Esophagus muscularis mucosa (tissue), 4 donors: Measurements from ENCODE around the gene TENM4.

Experiments
- CTCF ChIP-seq, 3 experiments: fragments of 200-600 bp in 2 of 3; fragments of 450-650 bp in 1 of 3; sonication (generic) in 2 of 3; IDR thresholded peaks; one replicate each; pipeline ENCODE4 v1.5.1; 2017 to 2019; ENCODE audit warnings: antibody characterized with exemption in 3 of 3, mild to moderate bottlenecking in 2 of 3, moderate library complexity in 1 of 3
- EP300 ChIP-seq: sonication (generic); formaldehyde crosslinking; IDR thresholded peaks from one replicate; pipeline ENCODE4 v1.6.1; 2017; ENCODE audit warnings: antibody characterized with exemption
- POLR2A ChIP-seq: fragments of 450-650 bp; IDR thresholded peaks from one replicate; pipeline ENCODE4 v1.6.1; 2017; ENCODE audit warnings: antibody characterized with exemption, moderate library complexity, mild to moderate bottlenecking, low read depth
- POLR2AphosphoS5 ChIP-seq, 2 donors: sonication (generic); formaldehyde crosslinking; IDR thresholded peaks; one replicate each; pipeline ENCODE4 v1.6.1; 2017; ENCODE audit warnings: antibody characterized with exemption in 2 of 2

GRCh38 chr11:79045800-79046304 is 395.0 kb downstream of the TENM4 start:
- no peak for TF ChIP-seq CTCF (IDR thresholded peaks at IDR 0.05)
- TF ChIP-seq EP300: no peak
- no peak for TF ChIP-seq POLR2A
- no peak for TF ChIP-seq POLR2AphosphoS5 (IDR thresholded peaks at IDR 0.05)
